ENCODE measurements around the gene FLYWCH2.

DNA sequence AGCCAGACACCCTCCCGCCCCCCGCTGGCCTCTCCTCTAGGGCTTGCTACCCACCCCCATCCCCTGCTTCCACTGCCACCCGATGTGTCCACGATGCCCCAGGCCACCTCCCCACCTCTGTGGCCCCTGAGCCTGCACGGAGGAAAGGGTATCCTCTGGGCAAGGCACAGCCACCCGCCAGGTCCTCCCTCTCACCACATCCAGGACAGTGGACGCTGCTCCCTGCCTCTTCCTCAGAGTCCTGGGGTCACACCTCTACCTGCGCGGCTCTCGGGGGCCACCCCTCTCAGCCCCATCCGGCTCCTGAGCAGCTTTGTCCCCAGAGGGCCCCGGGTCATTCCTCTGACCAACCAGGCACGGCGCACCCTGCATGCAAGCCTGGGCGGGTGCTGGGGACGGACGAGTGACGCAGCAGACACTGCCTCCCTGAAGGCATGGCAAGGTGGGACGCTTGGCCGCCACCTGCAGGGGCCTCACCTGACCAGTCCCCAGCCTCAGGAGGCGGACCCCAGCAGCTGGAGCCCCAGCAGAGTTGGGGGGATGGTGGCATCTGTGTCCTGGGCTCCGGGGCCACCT, 53.5 kb downstream of the FLYWCH2 start:
- TF ChIP-seq, protein P1, sequence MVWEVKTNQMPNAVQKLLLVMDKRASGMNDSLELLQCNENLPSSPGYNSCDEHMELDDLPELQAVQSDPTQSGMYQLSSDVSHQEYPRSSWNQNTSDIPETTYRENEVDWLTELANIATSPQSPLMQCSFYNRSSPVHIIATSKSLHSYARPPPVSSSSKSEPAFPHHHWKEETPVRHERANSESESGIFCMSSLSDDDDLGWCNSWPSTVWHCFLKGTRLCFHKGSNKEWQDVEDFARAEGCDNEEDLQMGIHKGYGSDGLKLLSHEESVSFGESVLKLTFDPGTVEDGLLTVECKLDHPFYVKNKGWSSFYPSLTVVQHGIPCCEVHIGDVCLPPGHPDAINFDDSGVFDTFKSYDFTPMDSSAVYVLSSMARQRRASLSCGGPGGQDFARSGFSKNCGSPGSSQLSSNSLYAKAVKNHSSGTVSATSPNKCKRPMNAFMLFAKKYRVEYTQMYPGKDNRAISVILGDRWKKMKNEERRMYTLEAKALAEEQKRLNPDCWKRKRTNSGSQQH (CRISPR knock-in tag; IDR thresholded peaks at IDR 0.05; ENCODE audit: low read depth), result no peak
- TF ChIP-seq, protein P2, sequence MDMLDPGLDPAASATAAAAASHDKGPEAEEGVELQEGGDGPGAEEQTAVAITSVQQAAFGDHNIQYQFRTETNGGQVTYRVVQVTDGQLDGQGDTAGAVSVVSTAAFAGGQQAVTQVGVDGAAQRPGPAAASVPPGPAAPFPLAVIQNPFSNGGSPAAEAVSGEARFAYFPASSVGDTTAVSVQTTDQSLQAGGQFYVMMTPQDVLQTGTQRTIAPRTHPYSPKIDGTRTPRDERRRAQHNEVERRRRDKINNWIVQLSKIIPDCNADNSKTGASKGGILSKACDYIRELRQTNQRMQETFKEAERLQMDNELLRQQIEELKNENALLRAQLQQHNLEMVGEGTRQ (IDR thresholded peaks at IDR 0.05; ENCODE audit: low read depth, low read length), result no peak
- TF ChIP-seq, protein P2 (CRISPR knock-in tag; IDR thresholded peaks at IDR 0.05; ENCODE audit: borderline replicate concordance), result no peak
- no peak for TF ChIP-seq ZNF672 (CRISPR knock-in tag; IDR thresholded peaks at IDR 0.05)
- no peak for TF ChIP-seq MED8 (CRISPR knock-in tag; IDR thresholded peaks at IDR 0.05; ENCODE audit: insufficient replicate concordance)
- TF ChIP-seq, protein P3, sequence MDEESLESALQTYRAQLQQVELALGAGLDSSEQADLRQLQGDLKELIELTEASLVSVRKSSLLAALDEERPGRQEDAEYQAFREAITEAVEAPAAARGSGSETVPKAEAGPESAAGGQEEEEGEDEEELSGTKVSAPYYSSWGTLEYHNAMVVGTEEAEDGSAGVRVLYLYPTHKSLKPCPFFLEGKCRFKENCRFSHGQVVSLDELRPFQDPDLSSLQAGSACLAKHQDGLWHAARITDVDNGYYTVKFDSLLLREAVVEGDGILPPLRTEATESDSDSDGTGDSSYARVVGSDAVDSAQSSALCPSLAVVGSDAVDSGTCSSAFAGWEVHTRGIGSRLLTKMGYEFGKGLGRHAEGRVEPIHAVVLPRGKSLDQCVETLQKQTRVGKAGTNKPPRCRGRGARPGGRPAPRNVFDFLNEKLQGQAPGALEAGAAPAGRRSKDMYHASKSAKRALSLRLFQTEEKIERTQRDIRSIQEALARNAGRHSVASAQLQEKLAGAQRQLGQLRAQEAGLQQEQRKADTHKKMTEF (CRISPR knock-in tag; IDR thresholded peaks at IDR 0.05), result no peak
- no peak for TF ChIP-seq POLR2A (IDR thresholded peaks at IDR 0.05; ENCODE audit: insufficient read depth in 1 of 2, low read depth in 2 of 2, low read length in 2 of 2)
- TF ChIP-seq EP300 (IDR thresholded peaks at IDR 0.05; ENCODE audit: low read depth in 2 of 2, low read length in 2 of 2), result no peak
- TF ChIP-seq EP300 (CRISPR knock-in tag; IDR thresholded peaks at IDR 0.05; ENCODE audit: borderline replicate concordance), result no peak
- TF ChIP-seq YY1 (IDR thresholded peaks at IDR 0.05; ENCODE audit: insufficient read depth, insufficient replicate concordance, low read depth, low read length), result no peak

Measured in HepG2 (cell line).